Omental fat pad (tissue), 4 donors: ENCODE data around the gene BSDC1. TPM values are rescaled to one million over a fixed set of nuclear protein-coding genes. Genes with fewer than 3 reads are reported as not detected.
"Not testable (repeated sequence)": the region's sequence is repeated elsewhere in the genome, so short reads cannot be mapped to it uniquely, and the experiment has no call there.

ENCODE experiments used
- ATAC-seq: fragments of 150-250 bp; one replicate; pipeline ENCODE4 v1.9.1; 2016; ENCODE audit warnings: mild to moderate bottlenecking, moderate library complexity; ENCODE audit not compliant: low FRiP score
- DNase-seq: peaks from one replicate; pipeline ENCODE4 v3.0.0-alpha.2; 2019; ENCODE audit warnings: low spot score
- total RNA-seq, 4 donors: library from RNA; depleted of rRNA; stranded (reverse); fragments of >200 nt; gene quantifications; one replicate each; pipeline ENCODE4 v1.1.0, GENCODE V29; 2016
- TF ChIP-seq, protein P1 (sequence below), 3 donors: fragments of 450-650 bp; IDR thresholded peaks; one replicate each; pipeline ENCODE4 v1.5.1; 2016 to 2017; ENCODE audit warnings: antibody characterized with exemption in 3 of 3, mild to moderate bottlenecking in 3 of 3, moderate library complexity in 2 of 3

The BSDC1 gene
- total RNA-seq, 4 donors from 2014 or later = 51.9 to 73.1 (median 69.5) TPM

DNA sequence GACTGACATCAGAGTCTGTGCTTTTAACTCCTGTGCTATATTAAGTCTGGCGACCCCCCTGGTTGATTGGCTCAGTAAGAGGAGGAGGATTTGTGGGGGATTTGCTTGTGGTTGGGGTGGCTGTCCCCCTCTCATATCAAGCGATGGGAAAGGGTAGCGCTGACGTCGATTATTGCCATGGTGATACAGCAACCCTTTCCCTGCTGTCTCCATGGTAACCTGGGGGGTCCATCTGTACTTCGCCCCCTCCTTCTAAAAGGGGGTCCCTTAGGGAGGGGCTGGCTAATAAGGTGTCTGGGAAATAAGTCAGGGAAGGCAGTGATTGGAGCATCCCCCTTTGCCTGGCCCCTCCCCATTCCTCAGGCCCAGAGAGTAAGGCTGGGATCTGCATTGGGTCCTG is 36.6 kb downstream of the BSDC1 start:
- ATAC-seq (no peak), DNase-seq (no peak)
- TF ChIP-seq, protein P1, sequence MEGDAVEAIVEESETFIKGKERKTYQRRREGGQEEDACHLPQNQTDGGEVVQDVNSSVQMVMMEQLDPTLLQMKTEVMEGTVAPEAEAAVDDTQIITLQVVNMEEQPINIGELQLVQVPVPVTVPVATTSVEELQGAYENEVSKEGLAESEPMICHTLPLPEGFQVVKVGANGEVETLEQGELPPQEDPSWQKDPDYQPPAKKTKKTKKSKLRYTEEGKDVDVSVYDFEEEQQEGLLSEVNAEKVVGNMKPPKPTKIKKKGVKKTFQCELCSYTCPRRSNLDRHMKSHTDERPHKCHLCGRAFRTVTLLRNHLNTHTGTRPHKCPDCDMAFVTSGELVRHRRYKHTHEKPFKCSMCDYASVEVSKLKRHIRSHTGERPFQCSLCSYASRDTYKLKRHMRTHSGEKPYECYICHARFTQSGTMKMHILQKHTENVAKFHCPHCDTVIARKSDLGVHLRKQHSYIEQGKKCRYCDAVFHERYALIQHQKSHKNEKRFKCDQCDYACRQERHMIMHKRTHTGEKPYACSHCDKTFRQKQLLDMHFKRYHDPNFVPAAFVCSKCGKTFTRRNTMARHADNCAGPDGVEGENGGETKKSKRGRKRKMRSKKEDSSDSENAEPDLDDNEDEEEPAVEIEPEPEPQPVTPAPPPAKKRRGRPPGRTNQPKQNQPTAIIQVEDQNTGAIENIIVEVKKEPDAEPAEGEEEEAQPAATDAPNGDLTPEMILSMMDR (IDR thresholded peaks at IDR 0.05) = no peak

- ATAC-seq = no peak
- no peak for DNase-seq
- TF ChIP-seq, protein P1 (IDR thresholded peaks at IDR 0.05) = no peak
These were observed 37.8 kb downstream of the BSDC1 start for GRCh38 chr1:32356478-32356877.

DNA sequence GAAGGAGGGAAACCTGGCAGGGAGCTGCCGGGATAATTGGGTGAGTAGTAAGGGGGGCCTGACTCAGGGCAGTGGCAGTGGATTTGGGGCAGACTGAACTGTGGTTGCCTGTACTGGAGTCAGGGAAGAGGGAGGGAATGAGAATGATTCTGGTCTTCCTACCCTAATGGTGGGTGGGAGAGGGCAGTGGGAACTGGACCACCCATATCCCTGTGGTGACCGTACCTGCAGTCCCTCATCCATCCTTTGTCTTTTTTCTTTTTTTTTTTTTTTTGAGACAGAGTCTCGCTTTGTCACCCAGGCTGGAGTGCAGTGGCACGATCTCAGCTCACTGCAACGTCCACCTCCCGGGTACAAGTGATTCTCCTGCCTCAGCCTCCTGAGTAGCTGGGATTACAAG is 38.5 kb downstream of the BSDC1 start:
- not testable (repeated sequence) for ATAC-seq

GRCh38 chr1:32353886-32354570 is 40.2 kb downstream of the BSDC1 start:
- TF ChIP-seq, protein P1 (IDR thresholded peaks at IDR 0.05) = no peak
- ATAC-seq = peak; percentile 39
- DNase-seq = no peak

More for the DNA sequence above, 38.5 kb downstream of the BSDC1 start:
- not testable (repeated sequence) for DNase-seq

DNA sequence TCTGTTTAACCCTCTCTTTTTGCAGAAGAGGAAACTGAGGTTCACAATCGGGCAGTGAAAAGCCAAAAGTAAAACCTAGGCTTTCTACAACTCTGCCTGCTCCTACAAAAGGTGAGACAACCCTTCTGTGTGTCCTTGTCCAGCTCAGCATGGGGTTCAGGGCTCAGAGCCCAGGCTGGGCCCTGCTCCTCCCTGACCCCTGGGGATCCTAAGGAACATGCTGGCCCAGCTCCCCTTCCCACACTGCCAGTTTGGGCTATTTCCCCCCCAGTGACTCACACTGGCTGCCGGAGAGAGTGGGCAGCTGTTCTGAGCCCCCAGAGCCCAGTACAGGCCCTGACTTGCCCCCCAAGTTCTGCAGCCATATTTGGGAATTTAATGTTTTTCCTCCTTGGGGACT is 40.8 kb downstream of the BSDC1 start:
- ATAC-seq (no peak), DNase-seq (no peak)
- TF ChIP-seq, protein P1 (IDR thresholded peaks at IDR 0.05) = no peak

- TF ChIP-seq, protein P1 (IDR thresholded peaks at IDR 0.05) = no peak
- DNase-seq (no peak), ATAC-seq (no peak)
These were observed 41.3 kb downstream of the BSDC1 start for GRCh38 chr1:32352831-32353383.

- DNase-seq = no peak
- TF ChIP-seq, protein P1 (IDR thresholded peaks at IDR 0.05) = no peak
- no peak for ATAC-seq
These were observed 41.9 kb downstream of the BSDC1 start for GRCh38 chr1:32352239-32352745.
